K562 (cell line): ENCODE measurements around the gene NDC1. TPM values are rescaled to one million over a fixed set of nuclear protein-coding genes. Genes with fewer than 3 reads are reported as not detected.

Experiments used
- ATAC-seq: fragments of 200-7000 bp; cut with Tn5 transposase; 3 replicates; pipeline ENCODE4 v1.9.1; 2020; ENCODE audit warnings: moderate library complexity
- BruUV-seq: library from RNA; stranded (reverse); fragments of 400-500 nt; replicated peaks from 2 replicates; lab custom pipeline; 2021; lab: Mats Ljungman, UMichigan
- CTCF ChIA-PET: fragments of 300-600 bp; formaldehyde crosslinking; extraction: SDS; loops from one replicate; lab custom pipeline; 2021; ENCODE audit warnings: low intra/inter-chr PET ratio; lab: Yijun Ruan, JAX
- POLR2A ChIA-PET: fragments of 300-600, 350-650 bp; sonication (Branson Sonifier 250); formaldehyde crosslinking; extraction: SDS; loops from one replicate; lab custom pipeline; 2021; ENCODE audit warnings: antibody characterized with exemption, inconsistent platforms; lab: Yijun Ruan, JAX
- DNase-seq, 4 experiments: peaks; one replicate each; pipeline versions ENCODE4 v3.0.0 to v3.0.0-alpha.2; 2011 to 2018; ENCODE audit warnings: low spot score in 3 of 4, mixed read lengths in 3 of 4; ENCODE audit errors: extremely low read depth in 1 of 4
- FAIRE-seq: peaks from 2 replicates; lab custom pipeline; 2011; peaks lifted over from hg19 to GRCh38; lab: Jason Lieb, UNC
- H2AFZ ChIP-seq: 2 replicates; pipeline ENCODE4 v1.6.0; 2011; ENCODE audit warnings: low read depth, low read length, control low read depth, inconsistent platforms
- H3K27ac ChIP-seq: fragments of 200-600 bp; 3 replicates; pipeline ENCODE4 v1.8.0; 2011; ENCODE audit warnings: low read depth, mild to moderate bottlenecking, control low read depth, inconsistent platforms, low read length, moderate library complexity, mixed read lengths; ENCODE audit errors: extremely low read depth
- H3K27me3 ChIP-seq, 2 experiments: fragments of 300-600 bp in 1 of 2; 2 replicates in 1 of 2; 3 replicates in 1 of 2; pipeline versions ENCODE4 v1.6.0 to v1.8.0; 2011; ENCODE audit warnings: inconsistent platforms in 2 of 2, low read length in 2 of 2, mild to moderate bottlenecking in 1 of 2, mixed read lengths in 1 of 2, moderate library complexity in 1 of 2; ENCODE audit not compliant: control insufficient read depth in 2 of 2, insufficient read depth in 2 of 2
- H3K36me3 ChIP-seq: fragments of 300-600 bp; 3 replicates; pipeline ENCODE4 v1.8.0; 2011; ENCODE audit warnings: mild to moderate bottlenecking, low read length, inconsistent platforms; ENCODE audit not compliant: control insufficient read depth, insufficient read depth
- H3K4me1 ChIP-seq, 2 experiments: fragments of 200-600 bp in 1 of 2; replicated peaks in 1 of 2; 2 replicates in 1 of 2; 3 replicates in 1 of 2; pipeline versions ENCODE4 v1.5.1 to v1.8.0; 2011; ENCODE audit warnings: inconsistent platforms in 2 of 2, low read length in 2 of 2, mild to moderate bottlenecking in 1 of 2, mixed read lengths in 1 of 2, moderate library complexity in 1 of 2; ENCODE audit not compliant: control insufficient read depth in 2 of 2, insufficient read depth in 2 of 2
- H3K4me2 ChIP-seq: 2 replicates; pipeline ENCODE4 v1.6.1; 2011; ENCODE audit warnings: low read length, control low read depth, inconsistent platforms, mixed read lengths; ENCODE audit not compliant: insufficient read depth
- H3K4me3 ChIP-seq: fragments of 200-600 bp; sonication (generic), shearing (Covaris generic); 2 replicates; pipeline ENCODE4 v1.5.1; 2016; ENCODE audit warnings: control low read depth, inconsistent platforms
- H3K79me2 ChIP-seq: fragments of 200-600 bp; 3 replicates; pipeline ENCODE4 v1.8.0; 2011; ENCODE audit warnings: low read length, inconsistent platforms; ENCODE audit not compliant: control insufficient read depth, insufficient read depth
- H3K9ac ChIP-seq, 2 experiments: 2 replicates each; pipeline versions ENCODE4 v1.6.0 to v1.6.1; 2011; ENCODE audit warnings: low read depth in 2 of 2, low read length in 2 of 2, control low read depth in 1 of 2, inconsistent platforms in 1 of 2, mild to moderate bottlenecking in 1 of 2, mixed read lengths in 1 of 2; ENCODE audit not compliant: insufficient read depth in 1 of 2
- H3K9me1 ChIP-seq: one replicate; pipeline ENCODE4 v1.6.0; 2011; ENCODE audit warnings: inconsistent platforms, mild to moderate bottlenecking, low read length, moderate library complexity; ENCODE audit not compliant: control insufficient read depth, insufficient read depth
- H3K9me3 ChIP-seq: replicated peaks from 2 replicates; pipeline ENCODE4 v1.5.1; 2011; ENCODE audit warnings: low read depth, low read length, inconsistent platforms; ENCODE audit not compliant: control insufficient read depth, insufficient read depth
- H4K20me1 ChIP-seq: replicated peaks from 2 replicates; pipeline ENCODE4 v1.6.1; 2011; ENCODE audit warnings: low read length, inconsistent platforms, mixed read lengths; ENCODE audit not compliant: control insufficient read depth, insufficient read depth
- CHD4 ChIP-seq: fragments of 200-600 bp; sonication (generic); IDR thresholded peaks from 3 replicates; pipeline ENCODE4 v1.6.1; 2012; ENCODE audit warnings: low read depth, mild to moderate bottlenecking, mixed read lengths, low read length, inconsistent platforms; ENCODE audit not compliant: insufficient read depth, insufficient replicate concordance, poor library complexity, severe bottlenecking
- FOXJ2 ChIP-seq: fragments of 200-800 bp; sonication (Bioruptor generic); IDR thresholded peaks from 2 replicates; pipeline ENCODE4 v1.6.1; 2016; ENCODE audit warnings: missing genetic modification characterization, missing compliant biosample characterization
- FOXK1 ChIP-seq: sonication (generic); formaldehyde crosslinking; IDR thresholded peaks from 2 replicates; pipeline ENCODE4 v1.8.0; 2022; ENCODE audit warnings: missing genetic modification reagents, mild to moderate bottlenecking, borderline replicate concordance
- HCFC1 ChIP-seq: IDR thresholded peaks from 2 replicates; pipeline ENCODE4 v1.6.1; 2012; ENCODE audit warnings: low read depth, low read length, improper control_type of control experiment
- ILK ChIP-seq: fragments of 450-650 bp; IDR thresholded peaks from 2 replicates; pipeline ENCODE4 v1.6.1; 2016; ENCODE audit warnings: missing genetic modification characterization, low read depth, mild to moderate bottlenecking, missing compliant biosample characterization, moderate library complexity, borderline replicate concordance
- MAFG ChIP-seq: fragments of 450-650 bp; conservative IDR thresholded peaks from 2 replicates; pipeline ENCODE4 v1.6.1; 2016; ENCODE audit warnings: missing genetic modification characterization, missing compliant biosample characterization
- MIER1 ChIP-seq: fragments of 450-650 bp; IDR thresholded peaks from 2 replicates; pipeline ENCODE4 v1.6.1; 2016; ENCODE audit warnings: antibody characterized with exemption, mild to moderate bottlenecking, low read depth
- SIRT6 ChIP-seq: IDR thresholded peaks from one replicate; pipeline ENCODE4 v1.6.1; 2012; ENCODE audit warnings: low read depth, mild to moderate bottlenecking, control low read depth, inconsistent platforms, low read length, moderate library complexity
- ZKSCAN3 ChIP-seq: fragments of 250-450 bp; sonication (Bioruptor Pico); IDR thresholded peaks from 2 replicates; pipeline ENCODE4 v1.4.0; 2020
- ZNF354B ChIP-seq: fragments of 250-450 bp; sonication (Bioruptor Pico); IDR thresholded peaks from 2 replicates; pipeline ENCODE4 v1.4.0; 2020
- WGBS: fragments of 100-300 bp; shearing (Covaris generic); methylation state at CpG from one replicate; pipeline ENCODE4 v1.1.6; 2016; ENCODE audit warnings: low coverage, mixed read lengths; ENCODE audit not compliant: insufficient coverage; ENCODE audit errors: missing lambda C conversion rate; 5-methylcytosine and 5-hydroxymethylcytosine counted together
- in situ Hi-C: fragments of 300-500 bp; cut with MboI; formaldehyde crosslinking; loops from 4 replicates; pipeline ENCODE4 v1.15.0; 2018; ENCODE audit warnings: inconsistent platforms, mixed read lengths
- intact Hi-C: fragments of 100-400 bp; cut with micrococcal nuclease; formaldehyde crosslinking; loops from 2 replicates; pipeline ENCODE4 v1.14.2; 2022
- polyA plus RNA-seq, 8 experiments: library from polyadenylated mRNA; depleted of rRNA in 4 of 8; stranded (reverse) in 5 of 8; unstranded in 3 of 8; fragments of >200 nt; fragmentation: Nextera tagmentation in 2 of 8; fragmentation: Illumina TruSeq in 1 of 8; extraction: Ambion mirVana in 2 of 8; extraction: Trizol in 1 of 8; gene quantifications; 2 replicates each; pipeline versions ENCODE4 v1.2.1 to v1.2.3, GENCODE V29; 2011 to 2014; ENCODE audit warnings: inconsistent platforms in 1 of 8, missing spikeins in 1 of 8
- total RNA-seq, 7 experiments: library from RNA; depleted of rRNA in 6 of 7; stranded (reverse); fragments of >200 nt in 6 of 7; fragmentation: Illumina TruSeq in 2 of 7; extraction: Trizol in 2 of 7; gene quantifications; 2 replicates each; pipeline versions ENCODE4 v1.2.1 to v1.2.3, GENCODE V29; 2011 to 2021; ENCODE audit warnings: low replicate concordance in 1 of 7

NDC1 gene
- total and polyA plus RNA-seq, 9 of the 15 experiments (the other 6 are each of a cell fraction or from before 2014, with no cell fraction given) = 26.9 to 102 (median 64.5) TPM

GRCh38 chr1:53792806-53793205 is 45.3 kb downstream of the NDC1 start:
- intact Hi-C loops = no loop called here
- ChIA-PET POLR2A (interaction anchor here (0.8 to 1.7 kb wide), 2 partner anchors 11 to 50 kb away, joined by 3 read pairs; no protein-coding TSS in a partner anchor), CTCF (no interaction called here)
- FAIRE-seq = no peak
- WGBS = 85% methylated on average over 4 of the region's 4 CpGs
- no peak for TF ChIP-seq FOXK1 (CRISPR knock-in tag)
- TF ChIP-seq HCFC1 = no peak
- no peak for TF ChIP-seq ZKSCAN3 (CRISPR knock-in tag)
- no peak for TF ChIP-seq MAFG (tag)
- TF ChIP-seq SIRT6 = no peak
- TF ChIP-seq FOXJ2 = no peak
- TF ChIP-seq ZNF354B (CRISPR knock-in tag) = no peak
- TF ChIP-seq ILK (tag) = no peak
- TF ChIP-seq MIER1 = no peak
- no peak for TF ChIP-seq CHD4
- no peak for DNase-seq
- Histone ChIP-seq H3K4me2 (no peak overlapping the region), H3K4me3 (no peak overlapping the region), H2AFZ (no peak overlapping the region), H3K79me2 (no peaks in the 10 kb centered on the region), H3K9me3 (no peaks in the 10 kb centered on the region), H3K9ac (no peak overlapping the region), H3K27ac (no peak overlapping the region), H3K9me1 (no peaks in the 10 kb centered on the region), H3K4me1 (no peaks in the 10 kb centered on the region), H3K36me3 (peaks cover 91% of the 10 kb centered on the region), H3K27me3 (no peaks in the 10 kb centered on the region), H4K20me1 (0 out of 2 replicates have a peak, but pooled peaks cover 2% of the 10 kb centered on the region)
- no peak for ATAC-seq
- in situ Hi-C loops = no loop called here
- BruUV-seq = no TSS peak
